HG03175 (cell line): Measurements from ENCODE around the gene ADGRG1.

Source experiments
- ATAC-seq: cut with Tn5 transposase; IDR thresholded peaks from one replicate; pipeline ENCODE4 v1.9.1; 2021; ENCODE audit warnings: mild to moderate bottlenecking, moderate library complexity; ENCODE audit not compliant: unreplicated experiment

ADGRG1 gene

GRCh38 chr16:57619606-57620334, 8.7 kb upstream of the ADGRG1 start:
- ATAC-seq: no peak

- no peak for ATAC-seq
Measured at GRCh38 chr16:57620335-57621231, 7.8 kb upstream of the ADGRG1 start.

- ATAC-seq: no peak
Measured at GRCh38 chr16:57621521-57622271, 6.7 kb upstream of the ADGRG1 start.

- no peak for ATAC-seq
Measured at GRCh38 chr16:57622361-57623250, 5.8 kb upstream of the ADGRG1 start.

- no peak for ATAC-seq
Measured at GRCh38 chr16:57623251-57624043, 5.0 kb upstream of the ADGRG1 start.

GRCh38 chr16:57624044-57624688, 4.3 kb upstream of the ADGRG1 start:
- no peak for ATAC-seq

- ATAC-seq: no peak
Measured at GRCh38 chr16:57624806-57625500, 3.5 kb upstream of the ADGRG1 start.

- no peak for ATAC-seq
Measured at GRCh38 chr16:57626420-57627170, 1.8 kb upstream of the ADGRG1 start.

GRCh38 chr16:57627184-57627871, 1.1 kb upstream of the ADGRG1 start:
- ATAC-seq: no peak

- no peak for ATAC-seq
Measured at GRCh38 chr16:57628783-57629293, 408 bp downstream of the ADGRG1 start.

GRCh38 chr16:57629516-57630406, 1.3 kb downstream of the ADGRG1 start:
- no peak for ATAC-seq

GRCh38 chr16:57630407-57630797, 2.0 kb downstream of the ADGRG1 start:
- ATAC-seq: no peak

GRCh38 chr16:57630931-57631845, 2.8 kb downstream of the ADGRG1 start:
- ATAC-seq: no peak

GRCh38 chr16:57632568-57632967, 4.1 kb downstream of the ADGRG1 start:
- no peak for ATAC-seq
